Peyer's patch (tissue), 4 donors: ENCODE measurements around the gene ADM.

Experiments
- POLR2A ChIP-seq, 2 donors: fragments of 450-650 bp; IDR thresholded peaks; one replicate each; pipeline ENCODE4 v1.5.1; 2017; ENCODE audit warnings: antibody characterized with exemption in 2 of 2, mild to moderate bottlenecking in 2 of 2, moderate library complexity in 2 of 2
- TF ChIP-seq, protein P1 (sequence below), 6 experiments: fragments of 450-650 bp in 4 of 6; fragments of 200-600 bp in 2 of 6; sonication (generic) in 1 of 6; IDR thresholded peaks; one replicate each; pipeline ENCODE4 v1.5.1; 2017 to 2019; ENCODE audit warnings: antibody characterized with exemption in 6 of 6, mild to moderate bottlenecking in 3 of 6, moderate library complexity in 1 of 6

DNA sequence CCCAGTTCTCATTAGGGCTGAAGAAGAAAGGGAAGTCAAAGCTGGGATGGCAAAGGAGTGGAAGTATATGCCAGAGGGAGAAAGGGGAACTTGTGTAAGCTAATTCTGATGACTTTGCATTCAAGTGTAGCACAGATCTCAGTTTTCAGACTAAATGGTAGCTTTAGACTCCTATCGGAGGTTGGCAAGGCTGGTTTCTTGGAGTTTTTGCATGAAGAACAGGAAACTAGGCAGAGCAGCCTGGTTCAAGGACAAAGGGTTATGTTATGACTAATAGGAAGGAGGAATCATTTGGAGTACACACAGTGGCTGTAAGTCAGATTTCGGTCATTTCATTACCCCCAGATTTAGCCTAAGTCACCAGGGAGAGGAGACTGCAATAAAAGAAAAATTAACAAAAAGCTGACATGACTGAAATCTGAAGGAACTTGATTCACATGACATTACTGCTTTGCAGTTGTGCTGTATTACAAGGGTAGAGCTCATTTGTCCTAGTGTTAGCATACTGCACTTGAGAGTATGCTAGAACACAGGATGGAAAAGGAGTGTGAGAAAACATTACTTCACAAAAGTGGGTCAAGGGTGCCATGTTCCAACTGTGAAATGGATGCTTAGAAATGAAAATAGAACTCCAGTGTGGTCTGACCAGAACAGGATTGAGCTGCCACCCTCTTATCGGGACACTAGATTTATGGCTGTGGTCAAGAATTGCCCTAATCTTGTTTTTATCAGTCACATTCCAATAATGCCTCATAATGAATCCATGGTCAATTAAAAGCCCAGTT is 23.6 kb downstream of the ADM start:
- TF ChIP-seq, protein P1, sequence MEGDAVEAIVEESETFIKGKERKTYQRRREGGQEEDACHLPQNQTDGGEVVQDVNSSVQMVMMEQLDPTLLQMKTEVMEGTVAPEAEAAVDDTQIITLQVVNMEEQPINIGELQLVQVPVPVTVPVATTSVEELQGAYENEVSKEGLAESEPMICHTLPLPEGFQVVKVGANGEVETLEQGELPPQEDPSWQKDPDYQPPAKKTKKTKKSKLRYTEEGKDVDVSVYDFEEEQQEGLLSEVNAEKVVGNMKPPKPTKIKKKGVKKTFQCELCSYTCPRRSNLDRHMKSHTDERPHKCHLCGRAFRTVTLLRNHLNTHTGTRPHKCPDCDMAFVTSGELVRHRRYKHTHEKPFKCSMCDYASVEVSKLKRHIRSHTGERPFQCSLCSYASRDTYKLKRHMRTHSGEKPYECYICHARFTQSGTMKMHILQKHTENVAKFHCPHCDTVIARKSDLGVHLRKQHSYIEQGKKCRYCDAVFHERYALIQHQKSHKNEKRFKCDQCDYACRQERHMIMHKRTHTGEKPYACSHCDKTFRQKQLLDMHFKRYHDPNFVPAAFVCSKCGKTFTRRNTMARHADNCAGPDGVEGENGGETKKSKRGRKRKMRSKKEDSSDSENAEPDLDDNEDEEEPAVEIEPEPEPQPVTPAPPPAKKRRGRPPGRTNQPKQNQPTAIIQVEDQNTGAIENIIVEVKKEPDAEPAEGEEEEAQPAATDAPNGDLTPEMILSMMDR (IDR thresholded peaks at IDR 0.05): no peak
- no peak for TF ChIP-seq POLR2A (IDR thresholded peaks at IDR 0.05)
